HCT116 (cell line): ENCODE data around the gene ACTL10. TPM values are rescaled to one million over a fixed set of nuclear protein-coding genes. Genes with fewer than 3 reads are reported as not detected.

ENCODE experiments used
- ATAC-seq: fragments of 200-7000 bp; cut with Tn5 transposase; 2 replicates; pipeline ENCODE4 v1.9.1; 2020; ENCODE audit warnings: mild to moderate bottlenecking, moderate library complexity
- Bru-seq: library from RNA; stranded (reverse); fragments of 400-500 nt; gene quantifications from one replicate; lab custom pipeline; 2021; lab: Mats Ljungman, UMichigan
- BruChase-seq, 2 experiments: library from RNA; stranded (reverse); fragments of 400-500 nt; gene quantifications; one replicate each; lab custom pipeline; 2021; lab: Mats Ljungman, UMichigan
- BruUV-seq: library from RNA; stranded (reverse); fragments of 400-500 nt; replicated peaks from 2 replicates; lab custom pipeline; 2021; lab: Mats Ljungman, UMichigan
- CTCF ChIA-PET: fragments of 300-600 bp; sonication (Branson Sonifier 250); formaldehyde crosslinking; loops from one replicate; lab custom pipeline; 2021; ENCODE audit warnings: antibody characterized with exemption; lab: Charles Lee
- POLR2A ChIA-PET: fragments of 300-600, 350-600 bp; sonication (Branson Sonifier 250); formaldehyde crosslinking; loops from one replicate; lab custom pipeline; 2021; ENCODE audit warnings: antibody characterized with exemption; lab: Charles Lee
- RAD21 ChIA-PET, 2 experiments: fragments of 300-600 bp; sonication (Branson Sonifier 250); formaldehyde crosslinking; loops; one replicate each; lab custom pipeline; 2023; ENCODE audit warnings: low total read pairs in 2 of 2; ENCODE audit not compliant: uncharacterized antibody in 2 of 2, unreplicated experiment in 2 of 2, low non-redundant PET in 1 of 2; lab: Charles Lee
- DNase-seq: peaks from one replicate; pipeline ENCODE4 v3.0.0-alpha.2; 2010; ENCODE audit warnings: low read depth, low spot score
- H2AFZ ChIP-seq: fragments of 200-600 bp; shearing (Covaris generic), sonication (generic); 2 replicates; pipeline ENCODE4 v1.6.1; 2017; ENCODE audit warnings: low read depth, mixed run types, mixed read lengths, antibody characterized with exemption, low read length; ENCODE audit not compliant: poor library complexity, severe bottlenecking
- H3K27ac ChIP-seq: 2 replicates; pipeline ENCODE4 v1.5.1; 2012; ENCODE audit warnings: low read depth, low read length
- H3K27me3 ChIP-seq: fragments of 200-600 bp; sonication (generic); 2 replicates; pipeline ENCODE4 v1.6.1; 2016; ENCODE audit warnings: mixed run types, low read length, mixed read lengths; ENCODE audit not compliant: insufficient read depth
- H3K36me3 ChIP-seq, 2 experiments: fragments of 200-500 bp in 1 of 2; fragments of 200-600 bp in 1 of 2; sonication (Bioruptor generic) in 1 of 2; sonication (generic) in 1 of 2; 2 replicates each; pipeline versions ENCODE4 v1.5.1 to v1.6.1; 2014 to 2016; ENCODE audit warnings: low read length in 2 of 2, inconsistent platforms in 1 of 2, mixed read lengths in 1 of 2, mixed run types in 1 of 2; ENCODE audit not compliant: insufficient read depth in 2 of 2, control insufficient read depth in 1 of 2
- H3K4me1 ChIP-seq, 2 experiments: fragments of 200-600 bp in 1 of 2; sonication (generic) in 1 of 2; 2 replicates each; pipeline versions ENCODE4 v1.5.1 to v1.6.1; 2012 to 2017; ENCODE audit warnings: low read length in 2 of 2, inconsistent platforms in 1 of 2, mild to moderate bottlenecking in 1 of 2, mixed read lengths in 1 of 2, mixed run types in 1 of 2, moderate library complexity in 1 of 2; ENCODE audit not compliant: insufficient read depth in 2 of 2, control insufficient read depth in 1 of 2
- H3K4me2 ChIP-seq: fragments of 200-600 bp; sonication (generic); 2 replicates; pipeline ENCODE4 v1.6.1; 2017; ENCODE audit warnings: mixed run types, low read length, mixed read lengths
- H3K4me3 ChIP-seq, 2 experiments: fragments of 200-600 bp in 1 of 2; sonication (generic) in 1 of 2; replicated peaks in 1 of 2; 2 replicates each; pipeline ENCODE4 v1.5.1; 2011 to 2016; ENCODE audit warnings: low read length in 2 of 2, control low read depth in 1 of 2, low read depth in 1 of 2, mild to moderate bottlenecking in 1 of 2, mixed read lengths in 1 of 2, mixed run types in 1 of 2
- H3K79me2 ChIP-seq: fragments of 200-600 bp; sonication (generic); 2 replicates; pipeline ENCODE4 v1.6.1; 2017; ENCODE audit warnings: mild to moderate bottlenecking, mixed run types, low read length, moderate library complexity, mixed read lengths; ENCODE audit not compliant: insufficient read depth
- H3K9ac ChIP-seq: fragments of 200-600 bp; sonication (generic); 2 replicates; pipeline ENCODE4 v1.6.1; 2016; ENCODE audit warnings: low read length, mixed read lengths
- H3K9me2 ChIP-seq: fragments of 200-600 bp; sonication (generic), shearing (Covaris generic); 2 replicates; pipeline ENCODE4 v1.6.1; 2017; ENCODE audit warnings: mixed run types, mild to moderate bottlenecking, moderate library complexity; ENCODE audit not compliant: insufficient read depth
- H3K9me3 ChIP-seq, 2 experiments: fragments of 200-500 bp in 1 of 2; fragments of 200-600 bp in 1 of 2; sonication (Bioruptor generic) in 1 of 2; sonication (generic) in 1 of 2; 2 replicates each; pipeline ENCODE4 v1.6.1; 2014 to 2017; ENCODE audit warnings: low read length in 2 of 2, mixed read lengths in 2 of 2, inconsistent platforms in 1 of 2, low read depth in 1 of 2, mild to moderate bottlenecking in 1 of 2, mixed run types in 1 of 2, moderate library complexity in 1 of 2; ENCODE audit not compliant: control insufficient read depth in 1 of 2, insufficient read depth in 1 of 2
- H4K20me1 ChIP-seq: fragments of 200-600 bp; sonication (generic), shearing (Covaris generic); 2 replicates; pipeline ENCODE4 v1.6.1; 2017; ENCODE audit warnings: mixed run types, mild to moderate bottlenecking, moderate library complexity; ENCODE audit not compliant: insufficient read depth
- CEBPB ChIP-seq: IDR thresholded peaks from 2 replicates; pipeline ENCODE4 v1.6.1; 2012; ENCODE audit warnings: low read depth
- CTCF ChIP-seq, 3 experiments: fragments of 200-600 bp in 1 of 3; sonication (generic) in 1 of 3; IDR thresholded peaks in 2 of 3; conservative IDR thresholded peaks in 1 of 3; 2 replicates each; pipeline ENCODE4 v1.5.1; 2012 to 2017; ENCODE audit warnings: low read depth in 2 of 3, low read length in 2 of 3, antibody characterized with exemption in 1 of 3, borderline replicate concordance in 1 of 3, control low read depth in 1 of 3, mild to moderate bottlenecking in 1 of 3, mixed read lengths in 1 of 3, mixed run types in 1 of 3, moderate library complexity in 1 of 3; ENCODE audit not compliant: insufficient read depth in 1 of 3
- EGR1 ChIP-seq: IDR thresholded peaks from 2 replicates; pipeline ENCODE4 v1.6.1; 2012; ENCODE audit warnings: low read depth
- ELF1 ChIP-seq: IDR thresholded peaks from 2 replicates; pipeline ENCODE4 v1.6.1; 2012; ENCODE audit warnings: low read depth, borderline replicate concordance
- EZH2 ChIP-seq: fragments of 200-600 bp; sonication (generic); IDR thresholded peaks from 2 replicates; pipeline ENCODE4 v1.6.1; 2017; ENCODE audit warnings: antibody characterized with exemption, mixed run types
- FOSL1 ChIP-seq: IDR thresholded peaks from 2 replicates; pipeline ENCODE4 v1.6.1; 2012; ENCODE audit warnings: low read depth
- JUND ChIP-seq: IDR thresholded peaks from 2 replicates; pipeline ENCODE4 v1.6.1; 2012
- MAX ChIP-seq: IDR thresholded peaks from 2 replicates; pipeline ENCODE4 v1.6.1; 2012
- POLR2A ChIP-seq: IDR thresholded peaks from 2 replicates; pipeline ENCODE4 v1.7.0; 2011; ENCODE audit warnings: borderline replicate concordance; ENCODE audit not compliant: insufficient read depth, insufficient read length; ENCODE audit errors: extremely low read depth
- RAD21 ChIP-seq: IDR thresholded peaks from 2 replicates; pipeline ENCODE4 v1.6.1; 2012; ENCODE audit warnings: low read depth, mild to moderate bottlenecking
- REST ChIP-seq: IDR thresholded peaks from 2 replicates; pipeline ENCODE4 v1.6.1; 2012; ENCODE audit warnings: low read depth
- SP1 ChIP-seq: IDR thresholded peaks from 2 replicates; pipeline ENCODE4 v1.6.1; 2012; ENCODE audit warnings: low read depth
- SRF ChIP-seq: IDR thresholded peaks from 2 replicates; pipeline ENCODE4 v1.6.1; 2012; ENCODE audit warnings: low read depth
- TCF7L2 ChIP-seq: IDR thresholded peaks from 2 replicates; pipeline ENCODE4 v1.7.0; 2011; ENCODE audit warnings: borderline replicate concordance, inconsistent platforms; ENCODE audit not compliant: insufficient read depth, insufficient read length; ENCODE audit errors: extremely low read depth
- YY1 ChIP-seq: IDR thresholded peaks from 2 replicates; pipeline ENCODE4 v1.6.1; 2011; ENCODE audit warnings: low read length, low read depth, moderate library complexity, mild to moderate bottlenecking; ENCODE audit not compliant: insufficient replicate concordance; ENCODE audit errors: extremely low read depth
- ZBTB33 ChIP-seq: IDR thresholded peaks from 2 replicates; pipeline ENCODE4 v1.6.1; 2011; ENCODE audit warnings: mild to moderate bottlenecking, low read length, moderate library complexity; ENCODE audit not compliant: insufficient replicate concordance; ENCODE audit errors: extremely low read depth
- ZNF274 ChIP-seq: fragments of 200-500 bp; sonication (Bioruptor generic); IDR thresholded peaks from 2 replicates; pipeline ENCODE4 v1.6.1; 2014; ENCODE audit warnings: mild to moderate bottlenecking, low read depth, low read length, inconsistent platforms
- intact Hi-C: fragments of 100-400 bp; cut with micrococcal nuclease; formaldehyde crosslinking; loops from 2 replicates; pipeline ENCODE4 v1.10.0; 2022
- long read RNA-seq: library from polyadenylated mRNA; unstranded; transcript quantifications from one replicate; pipeline ENCODE4 v2.0.0, GENCODE V29; 2021; ENCODE audit not compliant: unreplicated experiment
- polyA plus RNA-seq: library from polyadenylated mRNA; unstranded; fragments of >200 nt; gene quantifications from 2 replicates; pipeline ENCODE4 v1.2.1, GENCODE V29; 2012; ENCODE audit warnings: missing spikeins
- total RNA-seq: library from RNA; stranded (reverse); gene quantifications from one replicate; pipeline ENCODE4 v1.2.1, GENCODE V29; 2021; ENCODE audit not compliant: unreplicated experiment

The ACTL10 gene
- total RNA-seq (0.22 TPM), Bru-seq, nascent RNA (percentile 16 among the genes with signal in this experiment), BruChase-seq, experiment 1, labeled RNA remaining after a 6-hour chase (percentile 15 among the genes with signal in this experiment), BruChase-seq, experiment 2, labeled RNA remaining after a 2-hour chase (not detected)
- 0.06 and 0.07 TPM in 2 replicates for polyA plus RNA-seq
- long read RNA-seq, result 0 reads

- Histone ChIP-seq H2AFZ (no peak within 1 kb of the TSS), H3K4me2 (no peak within 1 kb of the TSS), H3K27me3 (no peaks in the 10 kb centered on the region), H3K9ac (no peak within 1 kb of the TSS), H3K27ac (peak within 1 kb of the TSS; percentile 17; the same call in 1 of the 2 replicates), H3K9me3 (no peaks in the 10 kb centered on the region), H4K20me1 (no peaks in the 10 kb centered on the region), H3K36me3 (peaks cover 8 to 22% of the 10 kb centered on the region in 2 experiments; a peak in 3 of 4 replicates), H3K79me2 (peaks cover 8% of the 10 kb centered on the region; the same call in 1 of the 2 replicates), H3K4me1 (peaks cover 9 to 22% of the 10 kb centered on the region in 2 experiments), H3K9me2 (no peaks in the 10 kb centered on the region), H3K4me3 (no peak within 1 kb of the TSS)
- ATAC-seq (no peak), DNase-seq (no peak)
- ChIA-PET POLR2A (no interaction called here), RAD21 (no interaction called here), CTCF (interaction anchor here (1.3 kb wide), 1 partner anchor 66 kb away, joined by 3 read pairs; no protein-coding TSS in a partner anchor)
- intact Hi-C loops, result loop anchor here (5.0 kb wide), 1 partner anchor 209 kb away; no protein-coding TSS in a partner anchor
- no TSS peak for BruUV-seq
- no peak for TF ChIP-seq RAD21
- TF ChIP-seq ZBTB33, result no peak
- TF ChIP-seq ELF1, result no peak
- TF ChIP-seq TCF7L2, result no peak
- TF ChIP-seq SRF, result no peak
- TF ChIP-seq CTCF (IDR thresholded peaks at IDR 0.05 in 2 of 3, conservative IDR thresholded peaks at IDR 0.05 in 1 of 3; ENCODE audit: borderline replicate concordance in 1 of 3, insufficient read depth in 1 of 3, low read depth in 2 of 3, low read length in 2 of 3), result no peak
- no peak for TF ChIP-seq REST
- no peak for TF ChIP-seq FOSL1
- no peak for TF ChIP-seq SP1
- TF ChIP-seq YY1, result no peak
- TF ChIP-seq EZH2, result no peak
- TF ChIP-seq CEBPB, result no peak
- TF ChIP-seq EGR1, result no peak
- no peak for TF ChIP-seq ZNF274
- no peak for TF ChIP-seq POLR2A
- no peak for TF ChIP-seq JUND
- no peak for TF ChIP-seq MAX
These were observed at the start of gene ACTL10 for GRCh38 chr20:33666293-33667244. Gene ACTL10, plus strand, starts transcription at chr20:33666943. Its CDS starts 555 bp downstream, at chr20:33667498.
